Nephron (organoid): ENCODE results near the gene TSPYL6.

ENCODE experiments used
- H3K27ac Mint-ChIP-seq, 3 experiments: 2 replicates each; pipeline ENCODE4 v1.8.0; 2020; ENCODE audit warnings: mixed read lengths in 3 of 3, mild to moderate bottlenecking in 2 of 3, moderate library complexity in 1 of 3
- H3K27me3 Mint-ChIP-seq: 2 replicates; pipeline ENCODE4 v1.8.0; 2021; ENCODE audit warnings: low read depth, mild to moderate bottlenecking, moderate library complexity, mixed read lengths
- H3K36me3 Mint-ChIP-seq: 2 replicates; pipeline ENCODE4 v1.8.0; 2020; ENCODE audit warnings: low read depth, mixed read lengths
- H3K4me1 Mint-ChIP-seq: 2 replicates; pipeline ENCODE4 v1.8.0; 2020; ENCODE audit warnings: mixed read lengths
- H3K4me3 Mint-ChIP-seq, 3 experiments: 2 replicates each; pipeline ENCODE4 v1.8.0; 2020; ENCODE audit warnings: mild to moderate bottlenecking in 3 of 3, mixed read lengths in 3 of 3, moderate library complexity in 2 of 3
- H3K9me3 Mint-ChIP-seq: 2 replicates; pipeline ENCODE4 v1.8.0; 2020; ENCODE audit warnings: mixed read lengths
- TF ChIP-seq, protein P1 (sequence below), 3 experiments: fragments of 200-600 bp; sonication (generic); IDR thresholded peaks; one replicate each; pipeline ENCODE4 v1.5.0; 2021; ENCODE audit warnings: antibody characterized with exemption in 3 of 3; ENCODE audit not compliant: unreplicated experiment in 3 of 3

The TSPYL6 gene

DNA sequence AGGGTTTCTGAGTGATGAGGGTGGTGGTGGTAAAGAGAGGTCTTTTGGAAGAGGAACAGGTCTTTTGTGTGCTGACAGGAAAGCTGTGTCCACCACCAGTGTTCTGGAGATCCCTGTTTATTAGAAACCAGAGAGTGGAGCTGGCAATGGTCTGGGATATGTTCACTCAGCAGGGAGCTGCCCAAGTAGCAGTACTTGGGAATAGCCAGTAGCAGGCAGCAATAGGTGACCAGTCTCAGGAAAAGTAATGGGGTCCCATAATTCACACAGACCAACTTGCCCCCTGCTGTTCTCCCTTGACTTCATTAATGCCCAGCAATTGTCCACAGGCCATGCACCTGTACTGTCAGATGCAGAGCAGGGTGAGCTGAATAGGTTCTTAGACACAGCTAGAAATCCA, 1.8 kb downstream of the TSPYL6 start:
- H3K4me1 Mint-ChIP-seq = no peaks in the 10 kb centered on the region
- H3K9me3 Mint-ChIP-seq = peaks cover 2% of the 10 kb centered on the region
- no peak overlapping the region for H3K4me3 Mint-ChIP-seq
- peak overlapping the region in 1 of 3 experiments; percentile 72 for H3K27ac Mint-ChIP-seq
- H3K36me3 Mint-ChIP-seq = peaks cover 4% of the 10 kb centered on the region
- H3K27me3 Mint-ChIP-seq = no peaks in the 10 kb centered on the region
- TF ChIP-seq, protein P1, sequence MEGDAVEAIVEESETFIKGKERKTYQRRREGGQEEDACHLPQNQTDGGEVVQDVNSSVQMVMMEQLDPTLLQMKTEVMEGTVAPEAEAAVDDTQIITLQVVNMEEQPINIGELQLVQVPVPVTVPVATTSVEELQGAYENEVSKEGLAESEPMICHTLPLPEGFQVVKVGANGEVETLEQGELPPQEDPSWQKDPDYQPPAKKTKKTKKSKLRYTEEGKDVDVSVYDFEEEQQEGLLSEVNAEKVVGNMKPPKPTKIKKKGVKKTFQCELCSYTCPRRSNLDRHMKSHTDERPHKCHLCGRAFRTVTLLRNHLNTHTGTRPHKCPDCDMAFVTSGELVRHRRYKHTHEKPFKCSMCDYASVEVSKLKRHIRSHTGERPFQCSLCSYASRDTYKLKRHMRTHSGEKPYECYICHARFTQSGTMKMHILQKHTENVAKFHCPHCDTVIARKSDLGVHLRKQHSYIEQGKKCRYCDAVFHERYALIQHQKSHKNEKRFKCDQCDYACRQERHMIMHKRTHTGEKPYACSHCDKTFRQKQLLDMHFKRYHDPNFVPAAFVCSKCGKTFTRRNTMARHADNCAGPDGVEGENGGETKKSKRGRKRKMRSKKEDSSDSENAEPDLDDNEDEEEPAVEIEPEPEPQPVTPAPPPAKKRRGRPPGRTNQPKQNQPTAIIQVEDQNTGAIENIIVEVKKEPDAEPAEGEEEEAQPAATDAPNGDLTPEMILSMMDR (IDR thresholded peaks at IDR 0.05; ENCODE audit: unreplicated experiment in 3 of 3) = no peak

DNA sequence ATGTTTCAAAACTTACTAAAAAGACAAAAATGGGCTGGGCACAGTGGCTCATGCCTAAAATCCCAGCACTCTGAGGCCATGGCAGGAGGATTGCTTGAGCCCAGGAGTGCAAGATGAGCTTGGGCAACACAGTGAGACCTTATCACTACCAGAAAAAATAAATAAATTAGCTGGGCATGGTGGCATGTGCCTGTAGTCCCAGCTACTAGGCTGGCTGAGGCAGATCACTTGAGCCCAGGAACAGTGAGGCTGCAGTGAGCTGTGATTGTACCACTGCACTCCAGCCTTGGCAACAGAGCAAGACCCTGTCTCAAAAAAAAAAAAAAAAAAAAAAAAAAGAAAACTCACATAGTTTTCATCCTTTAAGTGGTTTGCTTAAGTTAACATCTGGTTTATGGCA, 6.4 kb downstream of the TSPYL6 start:
- H3K4me3 Mint-ChIP-seq = no peak overlapping the region
- H3K4me1 Mint-ChIP-seq = no peaks in the 10 kb centered on the region
- H3K36me3 Mint-ChIP-seq = peaks cover 3% of the 10 kb centered on the region
- TF ChIP-seq, protein P1 (IDR thresholded peaks at IDR 0.05; ENCODE audit: unreplicated experiment in 3 of 3) = no peak
- no peaks in the 10 kb centered on the region for H3K27me3 Mint-ChIP-seq
- no peaks in the 10 kb centered on the region for H3K9me3 Mint-ChIP-seq
- no peak overlapping the region for H3K27ac Mint-ChIP-seq

DNA sequence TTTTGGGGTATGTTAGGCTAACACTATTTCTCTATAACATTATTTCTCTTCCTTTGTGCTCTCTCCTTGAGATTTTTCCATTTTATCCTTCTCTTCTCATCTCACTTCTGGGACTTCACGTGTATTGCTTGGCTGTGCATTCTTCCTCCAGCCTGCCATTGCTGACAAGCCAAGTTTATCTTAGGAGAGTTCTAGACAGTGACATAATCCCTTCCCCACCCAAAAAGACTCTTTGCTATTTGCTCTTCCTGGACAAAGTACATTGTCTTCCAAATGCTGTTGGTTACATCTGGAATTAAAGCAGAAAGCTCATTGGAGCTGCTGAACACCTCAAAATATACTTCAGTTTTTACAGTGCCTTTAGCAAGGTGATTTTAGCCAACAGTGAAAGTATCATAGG, 8.9 kb downstream of the TSPYL6 start:
- H3K4me1 Mint-ChIP-seq = no peaks in the 10 kb centered on the region
- TF ChIP-seq, protein P1 (IDR thresholded peaks at IDR 0.05; ENCODE audit: unreplicated experiment in 3 of 3) = no peak
- H3K27me3 Mint-ChIP-seq = no peaks in the 10 kb centered on the region

DNA sequence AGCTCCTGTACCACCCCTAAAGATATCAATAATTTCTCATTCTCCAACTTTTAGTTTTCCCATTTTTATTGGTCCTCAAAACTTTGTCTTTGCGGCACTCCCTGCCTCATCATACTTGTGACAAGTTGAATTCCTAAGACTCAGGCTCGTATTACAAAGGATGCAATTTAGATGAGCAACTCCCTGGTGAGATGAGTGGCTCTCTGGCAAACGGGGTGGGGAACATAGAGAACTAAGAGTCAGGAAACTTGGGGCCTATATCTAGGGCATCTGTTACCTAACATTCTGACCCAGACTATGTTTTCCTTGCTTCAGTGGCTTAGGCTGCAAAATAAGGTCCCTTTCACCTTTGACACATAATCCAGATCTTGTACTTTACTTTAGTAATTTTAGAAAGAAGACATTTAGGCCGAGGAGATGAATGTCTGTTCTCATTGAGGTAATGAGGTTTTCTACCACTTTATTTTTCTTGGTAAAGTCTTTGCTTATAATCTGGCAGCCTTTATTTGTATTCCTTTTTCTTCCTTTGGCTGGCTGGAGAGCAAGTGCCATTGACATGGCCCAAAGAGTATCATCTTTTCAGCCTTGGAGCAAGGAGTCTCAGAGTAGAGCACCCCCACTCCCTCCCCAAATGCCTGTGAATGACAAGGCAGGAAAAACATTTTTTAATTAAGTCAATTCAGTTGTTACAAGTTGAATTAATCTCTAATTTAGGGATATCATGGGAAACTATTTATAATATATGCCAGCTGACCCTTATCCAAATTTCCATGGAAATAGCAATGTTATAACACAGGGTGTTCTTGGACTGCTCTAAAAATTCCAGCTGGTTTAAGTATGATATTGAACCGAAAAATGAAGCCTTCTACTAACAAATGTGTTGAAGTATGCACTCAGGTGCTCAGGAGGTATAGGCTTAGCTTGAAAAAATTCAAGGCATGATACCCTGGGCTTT, 15.2 kb downstream of the TSPYL6 start:
- no peaks in the 10 kb centered on the region for H3K27me3 Mint-ChIP-seq
- H3K9me3 Mint-ChIP-seq = peaks cover 13% of the 10 kb centered on the region

More for the DNA sequence above, 8.9 kb downstream of the TSPYL6 start:
- no peaks in the 10 kb centered on the region for H3K9me3 Mint-ChIP-seq
- H3K4me3 Mint-ChIP-seq = no peak overlapping the region
- H3K36me3 Mint-ChIP-seq = no peaks in the 10 kb centered on the region
- H3K27ac Mint-ChIP-seq = no peak overlapping the region

DNA sequence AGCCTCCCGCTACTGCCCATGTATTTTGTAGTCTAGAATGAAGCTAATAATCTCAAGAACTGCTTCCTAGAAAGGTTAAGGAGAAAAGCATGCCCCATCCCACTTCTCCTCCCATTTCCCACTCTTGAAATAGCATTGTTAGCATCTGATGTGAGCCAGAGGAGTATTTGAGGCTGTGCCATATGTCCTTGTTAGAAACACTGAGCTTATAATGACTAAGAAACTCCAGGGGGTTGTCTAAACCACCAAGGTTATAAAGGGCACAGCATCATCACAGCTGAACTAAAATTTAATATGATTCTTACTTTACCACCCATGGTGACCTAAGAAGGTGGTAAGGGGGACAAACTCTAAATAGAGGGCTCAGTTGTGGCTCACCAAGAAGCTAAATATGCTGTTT, 16.6 kb downstream of the TSPYL6 start:
- peaks cover 13% of the 10 kb centered on the region for H3K9me3 Mint-ChIP-seq
- H3K4me3 Mint-ChIP-seq = no peak overlapping the region
- no peak overlapping the region for H3K27ac Mint-ChIP-seq
- TF ChIP-seq, protein P1 (IDR thresholded peaks at IDR 0.05; ENCODE audit: unreplicated experiment in 3 of 3) = no peak
- H3K27me3 Mint-ChIP-seq = no peaks in the 10 kb centered on the region
- H3K4me1 Mint-ChIP-seq = peaks cover 14% of the 10 kb centered on the region
- H3K36me3 Mint-ChIP-seq = peaks cover 8% of the 10 kb centered on the region

More for the DNA sequence above, 15.2 kb downstream of the TSPYL6 start:
- TF ChIP-seq, protein P1 (IDR thresholded peaks at IDR 0.05; ENCODE audit: unreplicated experiment in 3 of 3) = no peak
- Mint-ChIP-seq H3K4me3 (no peak overlapping the region), H3K27ac (peak overlapping the region in 1 of 3 experiments; percentile 56), H3K4me1 (peaks cover 14% of the 10 kb centered on the region), H3K36me3 (peaks cover 8% of the 10 kb centered on the region)
